Breast epithelium (tissue), 4 donors: ENCODE measurements around the gene HDHD2. TPM values are rescaled to one million over a fixed set of nuclear protein-coding genes. Genes with fewer than 3 reads are reported as not detected.

Experiments
- DNase-seq, 2 donors: peaks; one replicate each; pipeline ENCODE4 v3.0.0-alpha.2; 2019; ENCODE audit warnings: low spot score in 2 of 2
- H3K27ac ChIP-seq, 2 donors: fragments of 200-600 bp; sonication (generic) in 1 of 2; one replicate each; pipeline ENCODE4 v1.5.1; 2016 to 2019; ENCODE audit warnings: mild to moderate bottlenecking in 1 of 2
- H3K27me3 ChIP-seq, 2 donors: fragments of 200-600 bp; sonication (generic) in 1 of 2; one replicate each; pipeline versions ENCODE4 v1.5.1 to v1.6.0; 2017 to 2019; ENCODE audit warnings: control low read depth in 1 of 2, mild to moderate bottlenecking in 1 of 2
- H3K36me3 ChIP-seq: fragments of 200-600 bp; one replicate; pipeline ENCODE4 v1.5.1; 2019
- H3K4me1 ChIP-seq, 2 donors: fragments of 200-600 bp; sonication (generic); one replicate each; pipeline ENCODE4 v1.5.1; 2016 to 2019; ENCODE audit warnings: control low read depth in 1 of 2
- H3K4me3 ChIP-seq, 3 donors: fragments of 200-600 bp; sonication (generic); 1 replicate in 2 of 3; 2 replicates in 1 of 3; pipeline ENCODE4 v1.5.1; 2016 to 2019; ENCODE audit warnings: mild to moderate bottlenecking in 3 of 3, moderate library complexity in 2 of 3
- H3K9me3 ChIP-seq, 2 donors: fragments of 200-600 bp; sonication (generic) in 1 of 2; one replicate each; pipeline ENCODE4 v1.5.1; 2016 to 2019; ENCODE audit warnings: control low read depth in 1 of 2
- POLR2A ChIP-seq: fragments of 450-650 bp; IDR thresholded peaks from one replicate; pipeline ENCODE4 v1.6.1; 2016; ENCODE audit warnings: antibody characterized with exemption, mild to moderate bottlenecking, moderate library complexity
- POLR2AphosphoS5 ChIP-seq, 3 donors: sonication (generic); formaldehyde crosslinking; IDR thresholded peaks; one replicate each; pipeline ENCODE4 v1.6.1; 2017; ENCODE audit warnings: antibody characterized with exemption in 3 of 3
- intact Hi-C: fragments of 100-400 bp; cut with DNase I; formaldehyde crosslinking; loops from one replicate; pipeline ENCODE4 v1.15.1; 2023; ENCODE audit warnings: low total_unique reads
- total RNA-seq, 3 donors: library from RNA; depleted of rRNA; stranded (reverse); fragments of >200 nt; gene quantifications; one replicate each; pipeline ENCODE4 v1.1.0, GENCODE V29; 2016
- TF ChIP-seq, protein P1 (sequence below), 3 donors: fragments of 450-650 bp; IDR thresholded peaks; one replicate each; pipeline ENCODE4 v1.5.1; 2016 to 2017; ENCODE audit warnings: antibody characterized with exemption in 3 of 3, mild to moderate bottlenecking in 3 of 3, moderate library complexity in 3 of 3

The HDHD2 gene
- total RNA-seq, 3 donors from 2014 or later = 18.7 to 41.0 (median 24.9) TPM

DNA sequence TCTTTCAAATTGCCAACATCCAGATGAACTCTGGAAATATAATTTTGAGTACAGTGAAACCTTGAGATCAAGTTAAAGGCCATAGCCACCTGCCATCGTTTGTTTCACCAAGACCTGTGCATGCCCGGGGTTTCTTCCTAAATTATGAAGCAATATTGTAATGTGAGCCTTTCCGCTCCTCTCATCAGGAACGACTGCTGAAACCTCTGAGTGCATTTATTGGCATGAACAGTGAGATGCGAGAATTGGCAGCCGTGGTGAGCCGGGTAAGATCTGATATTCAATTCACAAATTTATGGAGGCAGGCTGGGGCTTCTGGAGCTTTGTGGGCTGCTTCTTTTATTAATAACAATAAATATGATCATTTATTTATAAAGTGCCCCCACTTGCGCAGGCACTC, 87.2 kb downstream of the HDHD2 start:
- Histone ChIP-seq H3K4me1 (no peaks in the 10 kb centered on the region), H3K36me3 (no peaks in the 10 kb centered on the region), H3K27me3 (no peaks in the 10 kb centered on the region), H3K4me3 (no peak overlapping the region), H3K27ac (no peak overlapping the region), H3K9me3 (no peaks in the 10 kb centered on the region)
- DNase-seq = no peak
- no peak for TF ChIP-seq POLR2AphosphoS5 (IDR thresholded peaks at IDR 0.05)
- TF ChIP-seq, protein P1, sequence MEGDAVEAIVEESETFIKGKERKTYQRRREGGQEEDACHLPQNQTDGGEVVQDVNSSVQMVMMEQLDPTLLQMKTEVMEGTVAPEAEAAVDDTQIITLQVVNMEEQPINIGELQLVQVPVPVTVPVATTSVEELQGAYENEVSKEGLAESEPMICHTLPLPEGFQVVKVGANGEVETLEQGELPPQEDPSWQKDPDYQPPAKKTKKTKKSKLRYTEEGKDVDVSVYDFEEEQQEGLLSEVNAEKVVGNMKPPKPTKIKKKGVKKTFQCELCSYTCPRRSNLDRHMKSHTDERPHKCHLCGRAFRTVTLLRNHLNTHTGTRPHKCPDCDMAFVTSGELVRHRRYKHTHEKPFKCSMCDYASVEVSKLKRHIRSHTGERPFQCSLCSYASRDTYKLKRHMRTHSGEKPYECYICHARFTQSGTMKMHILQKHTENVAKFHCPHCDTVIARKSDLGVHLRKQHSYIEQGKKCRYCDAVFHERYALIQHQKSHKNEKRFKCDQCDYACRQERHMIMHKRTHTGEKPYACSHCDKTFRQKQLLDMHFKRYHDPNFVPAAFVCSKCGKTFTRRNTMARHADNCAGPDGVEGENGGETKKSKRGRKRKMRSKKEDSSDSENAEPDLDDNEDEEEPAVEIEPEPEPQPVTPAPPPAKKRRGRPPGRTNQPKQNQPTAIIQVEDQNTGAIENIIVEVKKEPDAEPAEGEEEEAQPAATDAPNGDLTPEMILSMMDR (IDR thresholded peaks at IDR 0.05) = no peak
- no peak for TF ChIP-seq POLR2A
- intact Hi-C loops = no loop called here

DNA sequence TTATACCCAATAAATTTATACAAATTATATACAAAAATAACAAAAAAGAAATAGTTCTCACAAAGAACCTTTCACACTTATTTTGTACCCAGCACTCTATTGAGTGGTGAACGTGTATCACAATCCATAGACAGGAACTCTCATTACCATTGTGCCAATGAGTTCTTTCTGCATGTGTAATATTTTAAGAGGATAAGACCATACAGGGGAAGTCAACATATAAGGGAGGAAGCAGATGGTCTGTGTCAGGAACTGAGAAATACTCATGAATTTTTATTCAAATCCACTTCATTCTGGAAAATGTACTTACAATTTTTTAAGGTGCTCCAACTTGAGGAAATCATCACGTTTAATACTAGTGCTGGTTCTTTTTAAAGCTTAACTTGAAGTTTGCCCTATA, 87.8 kb downstream of the HDHD2 start:
- no peaks in the 10 kb centered on the region for H3K36me3 ChIP-seq
- intact Hi-C loops = no loop called here
- no peak for DNase-seq
- no peak overlapping the region for H3K27ac ChIP-seq
- no peaks in the 10 kb centered on the region for H3K4me1 ChIP-seq
- H3K4me3 ChIP-seq = no peak overlapping the region
- no peak for TF ChIP-seq POLR2AphosphoS5 (IDR thresholded peaks at IDR 0.05)
- TF ChIP-seq POLR2A = no peak
- TF ChIP-seq, protein P1 (IDR thresholded peaks at IDR 0.05) = no peak
- H3K27me3 ChIP-seq = no peaks in the 10 kb centered on the region
- no peaks in the 10 kb centered on the region for H3K9me3 ChIP-seq

Other genes starting within 250 kb of the HDHD2 start
- 10 to 100 TPM; 28.2 to 37.0 (median 30.6) TPM for gene PIAS2, start 233.0 kb downstream of the HDHD2 start, total RNA-seq
- gene KATNAL2, start 232.9 kb downstream of the HDHD2 start, total RNA-seq = 10 to 100 TPM in 1 of 3 donors, 1 to 10 TPM in 2; 8.2 to 16.8 (median 9.1) TPM
- not detected for gene ELOA2, start 114.9 kb downstream of the HDHD2 start, total RNA-seq
- 10 to 100 TPM; 10.4 to 15.1 (median 13.8) TPM for gene IER3IP1, start 25.9 kb upstream of the HDHD2 start, total RNA-seq
- not detected for gene SKOR2, start 101.2 kb upstream of the HDHD2 start, total RNA-seq